Measurements from ENCODE around the gene SLCO1B3.

The SLCO1B3 gene

GRCh38 chr12:20868277-20868676, 57.8 kb downstream of the SLCO1B3 start:
- DNase-seq (ENCODE audit: insufficient read length, low spot score), result no peak
- no peak for FAIRE-seq

DNA sequence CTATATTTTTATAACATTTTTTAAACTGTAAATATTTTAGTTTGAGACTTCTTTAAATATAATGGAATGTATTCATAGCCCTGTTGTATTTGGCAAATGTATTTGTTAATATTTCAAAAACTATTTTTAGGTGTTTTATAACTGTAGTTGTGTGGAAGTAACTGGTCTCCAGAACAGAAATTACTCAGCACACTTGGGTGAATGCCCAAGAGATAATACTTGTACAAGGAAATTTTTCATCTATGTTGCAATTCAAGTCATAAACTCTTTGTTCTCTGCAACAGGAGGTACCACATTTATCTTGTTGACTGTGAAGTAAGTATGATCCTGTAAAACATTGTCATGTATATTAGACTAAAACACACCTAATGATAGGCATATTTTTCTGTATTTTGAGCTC, 72.8 kb downstream of the SLCO1B3 start:
- DNase-seq (ENCODE audit: insufficient read length, low spot score), result no peak
- no peak for FAIRE-seq

DNA sequence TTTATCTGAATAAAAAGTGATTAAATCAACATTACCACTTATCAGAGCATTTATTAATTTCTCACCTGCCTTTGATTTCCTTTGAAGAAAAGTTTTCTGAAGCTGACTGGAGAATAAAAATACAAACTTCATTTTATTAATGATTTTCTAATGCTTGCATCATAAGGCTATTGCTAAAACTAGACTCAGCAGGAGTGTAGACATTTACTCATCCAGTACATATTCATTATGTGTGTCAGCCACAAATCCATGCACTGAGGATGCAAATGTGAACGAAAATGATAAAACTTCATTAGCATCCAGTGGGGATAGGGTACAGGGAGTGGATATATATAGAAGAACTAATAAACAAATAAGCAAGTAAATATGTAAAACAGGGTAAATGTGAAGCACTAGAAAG, 74.6 kb downstream of the SLCO1B3 start:
- DNase-seq (ENCODE audit: insufficient read length, low spot score) (no peak), FAIRE-seq (no peak)

- FAIRE-seq, result no peak
- no peak for DNase-seq (ENCODE audit: insufficient read length, low spot score)
Measured at GRCh38 chr12:20885552-20885951, 75.0 kb downstream of the SLCO1B3 start.

DNA sequence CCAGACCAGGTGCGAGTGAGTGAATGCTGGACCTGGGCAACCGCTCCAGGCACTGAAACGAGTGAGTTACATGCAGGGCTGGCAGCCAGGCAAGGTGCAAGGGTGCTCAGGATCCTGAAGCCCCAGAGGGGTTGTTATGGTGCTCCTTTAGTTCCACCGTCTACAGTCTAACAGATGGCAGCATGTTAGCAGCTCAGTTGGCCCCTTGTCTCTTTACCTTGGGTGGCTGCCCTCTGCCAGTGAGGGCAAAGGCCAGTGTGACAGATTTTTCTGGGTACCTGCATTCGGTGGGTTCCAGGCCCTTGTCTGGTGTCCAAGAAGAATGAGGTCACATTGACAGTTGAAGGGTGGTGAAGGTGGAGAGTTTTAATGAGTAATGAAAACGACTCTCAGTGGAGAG, 106.8 kb downstream of the SLCO1B3 start:
- no peak for FAIRE-seq
- no peak for DNase-seq (ENCODE audit: insufficient read length, low spot score)

DNA sequence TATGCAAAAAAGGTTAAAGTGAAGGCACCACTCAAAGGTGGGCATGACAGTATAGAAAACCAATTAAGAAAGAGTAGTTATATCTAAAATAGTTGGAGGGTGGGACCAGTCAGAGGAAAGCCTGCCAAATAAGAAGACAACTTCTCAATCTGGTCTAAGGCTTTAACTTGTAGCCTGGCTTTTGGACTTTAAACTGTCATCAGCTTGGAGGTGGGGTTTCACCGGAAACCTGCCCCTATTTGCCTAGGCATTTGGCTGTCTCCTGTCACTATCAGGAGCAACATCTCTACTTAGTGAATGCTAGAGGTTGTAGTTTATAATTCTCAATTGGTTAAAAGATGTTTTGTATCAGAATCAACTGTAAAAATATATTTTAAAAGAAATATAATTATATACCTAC, 107.3 kb downstream of the SLCO1B3 start:
- no peak for FAIRE-seq
- no peak for DNase-seq (ENCODE audit: insufficient read length, low spot score)

DNA sequence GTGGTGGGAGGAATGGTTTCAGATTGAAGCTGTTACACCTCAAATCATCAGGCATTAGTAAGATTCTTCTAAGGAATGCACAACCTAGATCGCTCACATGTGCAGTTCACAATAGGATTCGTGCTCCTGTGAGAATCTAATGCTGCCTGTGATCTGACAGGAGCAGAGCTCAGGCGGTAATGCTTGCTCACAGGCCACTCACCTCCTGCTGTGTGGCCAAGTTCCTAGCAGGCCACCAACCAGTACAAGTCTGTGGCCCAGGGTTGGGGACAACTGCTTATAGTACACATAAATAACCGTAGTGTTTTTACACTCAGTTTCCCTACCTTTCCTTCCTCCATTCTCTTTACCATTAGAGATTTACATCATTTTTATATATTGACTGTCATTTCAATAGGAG, 121.4 kb downstream of the SLCO1B3 start:
- FAIRE-seq (no peak), DNase-seq (ENCODE audit: insufficient read length, low spot score) (no peak)

- DNase-seq (ENCODE audit: insufficient read length, low spot score), result no peak
- no peak for FAIRE-seq
Measured at GRCh38 chr12:20946732-20947131, 136.2 kb downstream of the SLCO1B3 start.

GRCh38 chr12:20950248-20950647, 139.7 kb downstream of the SLCO1B3 start:
- no peak for DNase-seq (ENCODE audit: insufficient read length, low spot score)
- FAIRE-seq, result no peak

- FAIRE-seq (no peak), DNase-seq (ENCODE audit: insufficient read length, low spot score) (no peak)
Measured at GRCh38 chr12:20963303-20963702, 152.8 kb downstream of the SLCO1B3 start.

DNA sequence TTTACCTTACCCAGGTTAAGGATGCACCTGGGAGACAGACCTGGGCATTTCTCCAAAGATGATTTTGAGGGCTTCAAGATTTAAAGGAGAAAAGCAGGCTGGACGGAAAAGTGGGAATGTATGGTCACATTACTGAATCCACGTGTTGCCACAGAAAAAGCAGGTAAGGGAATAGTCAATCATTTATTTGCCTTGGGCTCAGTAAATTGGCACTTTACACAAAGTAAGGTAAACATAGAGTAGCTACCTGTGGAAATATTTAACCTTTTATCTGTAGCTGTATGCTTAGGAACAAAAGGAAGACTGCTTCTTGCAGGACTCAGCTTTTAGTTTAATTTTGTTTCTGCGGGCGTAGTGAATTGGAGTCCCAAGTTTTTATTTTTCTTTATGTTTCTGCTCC, 153.3 kb downstream of the SLCO1B3 start:
- FAIRE-seq (no peak), DNase-seq (ENCODE audit: insufficient read length, low spot score) (no peak)
